NCI-H2171 (cell line): Measurements from ENCODE around the gene RASA1.
"Not testable (repeated sequence)": the region's sequence is repeated elsewhere in the genome, so short reads cannot be mapped to it uniquely, and the experiment has no call there.

Source experiments
- DNase-seq: peaks from one replicate; lab custom pipeline; 2025; lab: John Stamatoyannopoulos, UW

RASA1 gene

DNA sequence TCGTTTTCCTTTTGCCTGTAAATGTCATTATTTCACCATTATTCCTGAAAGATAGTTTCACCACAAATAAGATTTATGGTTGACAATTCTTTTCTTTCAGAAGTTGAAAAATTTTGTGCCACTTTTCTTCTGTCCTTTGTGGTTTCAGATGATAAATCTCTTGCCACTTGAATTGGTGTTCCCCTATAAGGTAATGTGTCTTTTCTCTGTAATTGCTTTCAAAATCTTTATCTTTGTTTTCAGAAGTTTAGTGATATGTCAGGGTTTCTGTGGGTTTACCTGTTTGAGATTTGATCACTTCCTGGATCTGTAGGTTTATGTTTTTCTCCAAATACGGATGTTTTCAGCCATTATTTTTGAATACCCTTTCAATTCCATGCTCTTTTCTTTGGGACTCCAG is 14.6 kb downstream of the RASA1 start:
- no peak for DNase-seq

GRCh38 chr5:87287266-87287665 is 19.6 kb downstream of the RASA1 start:
- DNase-seq = not testable (repeated sequence)

GRCh38 chr5:87298692-87299362 is 31.1 kb downstream of the RASA1 start:
- no peak for DNase-seq

GRCh38 chr5:87300176-87300575 is 32.5 kb downstream of the RASA1 start:
- DNase-seq = no peak

DNA sequence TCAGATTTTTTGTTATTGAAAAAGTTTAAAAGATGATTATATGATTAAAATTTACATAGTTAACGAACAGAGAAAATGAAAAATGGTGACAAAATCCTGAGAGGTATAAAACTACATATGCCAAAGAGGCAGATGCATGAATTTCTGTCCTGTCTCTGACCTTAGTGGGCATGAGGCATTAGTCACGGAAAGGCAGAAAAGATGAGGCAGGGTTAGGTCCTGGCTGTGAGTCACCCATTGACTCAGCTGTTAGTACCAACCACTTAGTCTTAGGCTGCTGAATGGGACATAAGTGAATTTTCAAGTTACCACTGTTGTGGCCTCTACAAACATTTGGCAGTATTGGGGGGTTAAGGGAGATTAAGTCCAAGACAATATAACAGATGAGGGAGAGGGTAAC is 33.1 kb downstream of the RASA1 start:
- DNase-seq = no peak

DNA sequence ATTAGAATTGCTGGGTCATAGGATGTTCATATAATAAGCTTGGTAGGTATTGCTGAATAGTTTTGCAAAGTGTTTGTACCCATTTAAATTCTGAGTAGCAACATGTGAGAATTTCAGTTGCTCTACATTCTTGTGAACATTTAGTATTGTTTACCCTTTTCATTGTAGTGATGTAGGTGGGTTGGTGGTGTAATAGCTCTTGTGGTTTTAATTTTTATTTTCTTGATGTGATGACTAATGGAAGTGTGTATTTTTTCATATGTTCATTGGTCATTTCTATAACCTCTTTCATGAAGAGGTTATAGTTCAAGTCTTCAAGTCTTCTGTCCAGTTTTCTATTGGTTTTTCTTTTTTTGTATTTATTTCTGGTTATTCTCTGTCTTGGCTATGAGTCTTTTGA is 34.4 kb downstream of the RASA1 start:
- DNase-seq = no peak

DNA sequence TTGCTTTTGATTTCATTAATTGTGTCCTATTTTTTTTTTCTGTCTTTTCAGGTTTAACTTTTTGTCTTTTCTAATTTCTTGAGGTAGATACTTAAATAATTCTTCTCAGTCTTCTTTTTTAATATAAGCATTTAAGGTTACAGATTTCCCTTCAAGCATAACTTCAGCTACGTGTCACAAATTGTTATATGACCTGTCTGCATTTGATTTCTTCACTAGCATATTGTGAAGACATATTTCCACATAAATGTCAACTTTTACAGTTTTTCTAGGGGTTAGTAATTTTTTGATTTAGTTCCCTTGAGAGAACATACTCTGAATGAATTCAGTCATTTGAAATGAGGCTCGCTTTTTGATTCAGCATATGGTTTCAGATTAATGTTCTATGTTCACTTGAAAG is 35.6 kb downstream of the RASA1 start:
- DNase-seq = no peak

- not testable (repeated sequence) for DNase-seq
Observed at GRCh38 chr5:87306090-87306489, 38.4 kb downstream of the RASA1 start.

DNA sequence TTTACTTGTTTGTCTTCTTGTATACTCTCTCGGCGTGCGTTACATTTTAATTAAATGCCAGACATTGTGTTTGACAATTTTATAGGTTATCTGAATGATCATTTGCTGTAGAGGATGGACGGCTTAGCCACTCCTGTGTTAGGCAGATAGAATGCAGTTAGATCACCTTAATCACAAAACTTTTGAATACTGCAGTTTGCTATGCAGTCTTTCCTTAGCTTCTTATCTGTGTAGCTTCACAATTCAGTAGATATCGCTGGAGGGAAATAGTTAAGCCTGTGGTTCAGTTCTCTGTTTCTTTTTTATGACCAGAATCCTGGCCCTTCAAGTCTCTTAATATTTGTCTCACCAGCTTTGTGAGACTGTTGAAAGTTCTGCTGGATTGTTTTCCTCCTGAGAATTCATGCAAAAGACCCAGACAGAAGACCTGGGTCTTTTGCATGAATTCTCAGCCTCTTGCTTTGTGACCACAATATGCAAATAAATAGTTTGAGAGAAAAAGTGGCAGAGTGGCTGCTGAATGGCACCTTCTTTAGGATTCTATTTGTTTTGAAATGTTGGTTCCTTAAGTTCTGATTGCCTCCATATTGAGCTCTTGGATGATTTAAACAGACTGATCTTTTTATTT is 40.2 kb downstream of the RASA1 start:
- no peak for DNase-seq

- no peak for DNase-seq
Observed at GRCh38 chr5:87311405-87312279, 44.0 kb downstream of the RASA1 start.

GRCh38 chr5:87313216-87313615 is 45.5 kb downstream of the RASA1 start:
- no peak for DNase-seq

DNA sequence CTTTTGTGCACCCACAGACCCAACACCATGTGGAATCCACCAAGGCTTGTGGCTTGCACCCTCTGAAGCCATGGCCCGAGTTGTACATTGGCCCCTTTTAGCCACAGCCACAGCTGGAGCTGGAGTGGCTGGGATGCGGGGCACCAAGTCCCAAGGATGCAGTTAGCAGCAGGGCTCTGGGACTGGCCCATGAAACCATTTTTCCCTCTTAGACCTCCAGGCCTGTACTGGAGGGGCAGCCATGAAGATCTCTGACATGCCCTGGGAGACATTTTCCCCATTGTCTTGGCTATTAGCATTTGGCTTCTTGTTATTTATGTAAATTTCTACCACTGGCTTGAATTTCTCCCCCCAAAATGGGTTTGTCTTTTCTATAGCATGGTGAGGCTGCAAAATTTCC is 51.8 kb downstream of the RASA1 start:
- DNase-seq = no peak

DNA sequence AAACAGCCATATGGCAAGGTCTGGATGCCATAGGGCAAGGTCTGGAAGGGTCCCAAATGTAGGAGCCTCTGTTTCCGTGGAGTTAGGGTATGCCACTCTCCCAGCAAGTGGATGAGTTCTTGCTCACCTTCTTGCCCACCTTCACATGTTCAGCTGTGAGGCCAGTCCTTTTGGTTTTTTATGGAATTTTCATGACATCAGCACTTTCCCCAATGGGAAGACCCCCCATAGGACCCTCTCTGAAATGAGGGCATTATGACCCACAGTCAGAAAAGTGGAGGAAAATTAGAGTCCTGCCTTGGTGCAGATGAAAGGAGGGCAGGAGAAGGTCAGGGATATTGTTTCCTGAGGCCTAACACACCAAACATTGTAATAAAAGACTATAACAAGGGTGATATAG is 53.9 kb downstream of the RASA1 start:
- no peak for DNase-seq

DNA sequence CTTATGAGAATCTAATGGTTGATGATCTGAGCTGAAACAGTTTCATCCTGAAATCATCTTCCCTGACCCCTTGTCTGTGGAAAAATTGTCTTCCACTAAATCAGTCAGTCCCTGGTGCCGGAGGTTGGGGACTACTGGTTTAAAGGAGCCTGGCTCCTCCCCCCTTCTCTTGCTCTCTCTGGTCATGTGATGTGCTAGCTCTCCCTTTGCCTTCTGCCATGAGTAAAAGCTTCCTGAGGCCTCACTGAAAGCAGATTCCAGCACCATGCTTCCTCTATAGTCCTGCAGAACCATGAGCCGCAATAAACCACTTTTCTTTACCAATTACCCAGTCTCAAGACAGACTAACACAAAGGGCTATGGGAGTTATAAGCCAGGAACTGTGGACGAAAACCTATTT is 54.7 kb downstream of the RASA1 start:
- DNase-seq = no peak

- DNase-seq = no peak
Observed at GRCh38 chr5:87327998-87328397, 60.3 kb downstream of the RASA1 start.

DNA sequence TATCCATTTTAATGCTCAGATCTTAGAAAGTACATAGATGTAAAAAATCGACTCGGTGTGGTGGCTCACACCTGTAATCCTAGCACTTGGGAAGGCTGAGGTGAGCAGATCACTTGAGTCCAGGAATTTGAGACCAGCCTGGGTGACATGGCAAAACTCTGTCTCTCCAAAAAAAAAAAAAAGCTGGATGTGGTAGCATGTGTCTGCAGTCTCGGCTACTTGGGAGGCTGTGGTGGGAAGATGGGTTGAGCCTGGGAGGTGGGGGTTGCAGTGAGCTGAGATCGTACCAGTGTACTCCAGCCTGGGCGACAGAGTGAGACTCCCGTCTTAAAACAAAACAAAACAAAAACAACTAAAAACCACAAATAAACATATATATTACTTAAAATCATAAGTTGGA is 61.4 kb downstream of the RASA1 start:
- no peak for DNase-seq

DNA sequence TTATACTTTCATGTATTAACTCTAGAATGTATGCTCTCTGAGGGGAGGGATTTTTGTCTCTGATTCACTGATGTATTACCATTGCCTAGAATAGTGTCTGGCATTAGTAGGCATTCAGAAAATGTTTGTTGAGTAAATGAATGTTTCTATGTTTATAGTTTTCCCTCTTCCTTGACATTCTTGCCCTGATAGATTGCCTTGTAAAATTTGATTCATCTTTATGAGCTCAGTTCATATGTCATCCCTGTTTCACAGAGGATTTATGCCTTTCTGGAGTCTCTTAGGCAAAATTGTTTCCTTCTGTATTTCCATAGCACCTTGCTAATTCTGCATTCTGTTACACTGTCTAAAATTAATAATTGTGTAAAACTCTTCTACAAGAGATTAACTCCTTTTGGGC is 72.3 kb downstream of the RASA1 start:
- DNase-seq = no peak

DNA sequence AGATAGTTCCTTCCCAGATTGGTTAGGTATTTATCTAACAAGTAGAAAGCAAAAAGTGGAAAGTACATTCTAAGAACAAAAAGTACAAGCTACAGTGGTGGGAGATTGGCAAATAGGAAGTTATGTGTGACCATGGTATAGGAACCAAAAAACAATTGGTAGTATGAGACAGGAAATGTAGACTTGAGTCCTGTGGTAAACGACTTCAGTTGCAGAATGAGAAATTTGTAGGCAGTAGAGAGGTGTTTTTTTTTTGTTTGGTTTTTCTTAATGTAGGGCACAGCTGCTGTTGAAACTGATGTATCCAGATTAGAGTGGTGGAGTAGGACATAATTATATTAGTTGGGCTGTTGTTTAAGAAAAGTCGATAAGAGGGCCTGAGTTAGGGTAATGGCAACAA is 73.0 kb downstream of the RASA1 start:
- DNase-seq = no peak

- DNase-seq = no peak
Observed at GRCh38 chr5:87347272-87347671, 79.6 kb downstream of the RASA1 start.

- DNase-seq = no peak
Observed at GRCh38 chr5:87347841-87348240, 80.2 kb downstream of the RASA1 start.

GRCh38 chr5:87354496-87354895 is 86.8 kb downstream of the RASA1 start:
- DNase-seq = no peak

DNA sequence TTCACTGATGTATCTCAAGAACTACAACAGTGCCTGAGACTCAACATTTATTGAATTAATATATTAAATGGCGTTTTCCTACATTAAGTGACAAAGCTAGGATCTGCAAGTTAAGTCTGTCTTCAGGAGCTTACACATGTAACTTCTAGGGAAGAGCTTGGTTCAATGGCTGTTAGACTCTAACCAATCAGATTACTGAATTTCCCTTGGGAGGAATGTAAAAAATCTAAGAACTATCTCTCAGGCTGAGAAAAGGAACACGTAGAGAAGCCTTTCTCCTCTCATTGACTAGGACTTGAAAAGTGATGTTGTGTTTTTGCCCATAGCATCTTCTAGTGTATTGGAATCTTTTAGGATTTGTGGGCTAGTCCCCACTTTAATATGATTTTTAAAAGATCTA is 91.4 kb downstream of the RASA1 start:
- DNase-seq = no peak

DNA sequence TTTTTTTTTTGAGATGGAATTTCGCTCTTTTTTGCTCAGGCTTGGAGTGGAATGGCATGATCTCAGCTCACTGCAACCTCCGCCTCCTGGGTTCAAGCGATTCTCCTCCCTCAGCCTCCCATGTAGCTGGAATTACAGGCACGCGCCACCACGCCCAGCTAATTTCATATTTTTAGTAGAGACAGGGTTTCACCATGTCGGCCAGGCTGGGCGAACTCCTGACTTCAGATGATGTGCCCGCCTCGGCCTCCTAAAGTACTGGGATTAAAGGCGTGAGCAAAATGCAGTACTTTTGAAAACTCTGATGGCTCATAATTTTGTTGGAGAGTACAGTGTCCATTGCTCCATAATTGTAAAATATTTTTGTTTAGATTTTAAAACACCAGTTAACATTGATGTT is 92.4 kb downstream of the RASA1 start:
- DNase-seq = no peak
